ENCODE results near the gene TEX48. TPM values are rescaled to one million over a fixed set of nuclear protein-coding genes. Genes with fewer than 3 reads are reported as not detected.

TEX48 gene
- polyA plus RNA-seq, 2 of the 4 experiments (the other 2 are of a cell fraction) = not detected

DNA sequence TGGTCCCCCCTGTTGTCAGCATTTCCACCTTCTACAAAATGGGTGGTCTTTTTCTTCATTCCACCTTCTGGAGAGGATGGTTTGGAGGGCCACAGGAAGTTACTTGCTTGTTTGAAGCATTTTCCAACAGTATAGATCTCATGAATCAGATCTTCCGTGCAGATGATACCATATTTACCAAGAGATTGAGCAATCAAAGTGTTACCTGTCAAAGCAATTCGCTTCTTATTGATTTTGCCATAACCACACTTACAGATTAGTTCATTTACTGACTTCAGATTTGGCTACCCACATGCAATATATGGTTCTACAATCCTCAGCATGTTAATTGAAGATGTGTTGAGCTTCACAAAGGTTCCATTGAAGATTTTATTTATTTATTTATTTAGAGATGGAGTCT lies 14.0 kb upstream of the TEX48 start:
- FAIRE-seq (no peak), ATAC-seq (no peak), DNase-seq (ENCODE audit: low read depth in 1 of 2, low spot score in 1 of 2) (no peak)
- Histone ChIP-seq H3K4me3 (no peak overlapping the region), H3K4me1 (peaks cover 11% of the 10 kb centered on the region), H3K4me2 (no peak overlapping the region), H3K9me3 (no peaks in the 10 kb centered on the region), H3K27ac (no peak overlapping the region)
- no peak for TF ChIP-seq CHD4 (IDR thresholded peaks at IDR 0.05; ENCODE audit: borderline replicate concordance)
- no peak for TF ChIP-seq CTCF (IDR thresholded peaks at IDR 0.05)
- no peak for TF ChIP-seq ZC3H11A (IDR thresholded peaks at IDR 0.05)
- no peak for TF ChIP-seq HMGXB4 (CRISPR knock-in tag; IDR thresholded peaks at IDR 0.05; ENCODE audit: borderline replicate concordance)
- no peak for TF ChIP-seq GATA3 (IDR thresholded peaks at IDR 0.05; ENCODE audit: borderline replicate concordance)
- TF ChIP-seq, protein P1, sequence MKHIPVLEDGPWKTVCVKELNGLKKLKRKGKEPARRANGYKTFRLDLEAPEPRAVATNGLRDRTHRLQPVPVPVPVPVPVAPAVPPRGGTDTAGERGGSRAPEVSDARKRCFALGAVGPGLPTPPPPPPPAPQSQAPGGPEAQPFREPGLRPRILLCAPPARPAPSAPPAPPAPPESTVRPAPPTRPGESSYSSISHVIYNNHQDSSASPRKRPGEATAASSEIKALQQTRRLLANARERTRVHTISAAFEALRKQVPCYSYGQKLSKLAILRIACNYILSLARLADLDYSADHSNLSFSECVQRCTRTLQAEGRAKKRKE (CRISPR knock-in tag; IDR thresholded peaks at IDR 0.05; ENCODE audit: low read depth) = no peak
- no peak for TF ChIP-seq JUNB (IDR thresholded peaks at IDR 0.05)
- no peak for TF ChIP-seq RCOR1 (IDR thresholded peaks at IDR 0.05; ENCODE audit: low read depth, low read length)
- no peak for TF ChIP-seq CHD2 (IDR thresholded peaks at IDR 0.05; ENCODE audit: low read length, partially characterized antibody)
- TF ChIP-seq FOSL2 (IDR thresholded peaks at IDR 0.05) = no peak
- no peak for TF ChIP-seq FOSL2 (CRISPR knock-in tag; IDR thresholded peaks at IDR 0.05)
- TF ChIP-seq, protein P2, sequence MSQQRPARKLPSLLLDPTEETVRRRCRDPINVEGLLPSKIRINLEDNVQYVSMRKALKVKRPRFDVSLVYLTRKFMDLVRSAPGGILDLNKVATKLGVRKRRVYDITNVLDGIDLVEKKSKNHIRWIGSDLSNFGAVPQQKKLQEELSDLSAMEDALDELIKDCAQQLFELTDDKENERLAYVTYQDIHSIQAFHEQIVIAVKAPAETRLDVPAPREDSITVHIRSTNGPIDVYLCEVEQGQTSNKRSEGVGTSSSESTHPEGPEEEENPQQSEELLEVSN (IDR thresholded peaks at IDR 0.05; ENCODE audit: borderline replicate concordance, low read depth) = no peak
- no peak for TF ChIP-seq RNF2 (IDR thresholded peaks at IDR 0.05; ENCODE audit: borderline replicate concordance, low read depth)
- no peak for TF ChIP-seq EP300 (IDR thresholded peaks at IDR 0.05)
- TF ChIP-seq CBX8 (IDR thresholded peaks at IDR 0.05) = no peak
- TF ChIP-seq POLR2A (IDR thresholded peaks at IDR 0.05; ENCODE audit: low read length) = no peak
- ChIA-PET POLR2A (no interaction called here), CTCF (interaction anchor here (1.3 to 12.4 kb wide), 4 partner anchors 16 to 215 kb away, joined by 3 to 108 read pairs (median 5); partner anchors contain the start of gene TEX48)
- WGBS (ENCODE audit: missing lambda C conversion rate) = 80% methylated on average over 2 of the region's 2 CpGs

DNA sequence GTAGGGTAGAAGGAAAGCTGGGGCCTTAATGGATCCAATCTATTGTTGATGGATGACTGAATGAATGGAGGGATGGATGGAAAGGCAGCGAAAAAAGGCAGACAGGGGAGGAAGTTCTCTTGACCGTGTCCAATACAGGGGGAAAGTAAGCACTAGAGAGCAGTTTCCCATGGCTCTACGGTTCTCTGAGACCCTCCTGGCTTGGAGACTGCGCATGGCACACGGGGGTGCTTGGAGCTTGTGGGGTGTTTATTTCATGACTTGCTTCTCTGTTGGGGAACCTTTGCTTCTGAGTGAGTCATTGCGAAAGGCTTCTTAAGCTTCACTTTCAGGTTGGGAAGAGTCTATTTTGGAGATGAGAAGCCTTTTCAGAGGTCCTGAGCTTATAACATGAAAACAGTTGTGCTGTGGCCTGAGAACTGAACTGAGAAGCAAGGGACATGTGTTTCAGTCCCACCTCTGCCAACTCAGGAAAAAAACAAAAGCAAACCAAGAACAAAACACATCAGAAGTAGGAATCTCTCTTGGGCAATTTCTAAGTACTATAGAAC lies 12.8 kb upstream of the TEX48 start:
- no peak for ATAC-seq

DNA sequence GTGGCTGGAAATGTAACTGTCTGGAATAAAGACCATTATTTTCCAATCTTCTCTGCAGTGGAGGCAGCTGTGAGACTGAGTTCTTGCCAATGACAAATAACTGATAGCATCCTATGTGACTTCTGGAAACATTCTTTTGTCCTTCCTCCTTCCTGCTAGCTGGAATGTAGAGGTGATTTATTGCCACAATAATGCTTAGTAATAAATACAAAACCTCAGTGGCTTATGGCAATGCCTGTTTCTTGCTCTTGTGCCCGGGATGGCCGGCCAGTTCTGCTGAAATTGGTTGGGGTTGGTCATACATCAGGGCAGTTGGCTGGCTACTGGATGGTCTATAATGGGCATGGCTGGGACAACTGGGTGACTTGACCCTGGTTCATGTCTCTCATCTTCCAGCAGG lies 12.2 kb upstream of the TEX48 start:
- FAIRE-seq (no peak), ATAC-seq (no peak), DNase-seq (ENCODE audit: low read depth in 1 of 2, low spot score in 1 of 2) (no peak)
- no peaks in the 10 kb centered on the region for H3K9me3 ChIP-seq
- no peak overlapping the region for H3K4me3 ChIP-seq
- POLR2A ChIA-PET = interaction anchor here (1.0 kb wide), 1 partner anchor 17 kb away, joined by 3 read pairs; no protein-coding TSS in a partner anchor
- CTCF ChIA-PET = interaction anchor here (0.6 to 12.4 kb wide), 8 partner anchors 12 to 319 kb away, joined by 3 to 108 read pairs (median 6); partner anchors contain the start of gene TEX48
- no peak for TF ChIP-seq KDM1A (IDR thresholded peaks at IDR 0.05; ENCODE audit: low read depth)
- no peak for TF ChIP-seq GATA3 (IDR thresholded peaks at IDR 0.05; ENCODE audit: borderline replicate concordance)
- TF ChIP-seq TFCP2L1 (CRISPR knock-in tag; IDR thresholded peaks at IDR 0.05) = no peak
- TF ChIP-seq NR3C1 (IDR thresholded peaks at IDR 0.05) = no peak
- WGBS (ENCODE audit: missing lambda C conversion rate) = 85% methylated on average over 2 of the region's 2 CpGs
- H3K4me2 ChIP-seq = no peak overlapping the region
- peaks cover 24% of the 10 kb centered on the region for H3K4me1 ChIP-seq
- peak overlapping the region in 1 of 2 experiments; percentile 1; a peak in 1 of 6 replicates for H3K27ac ChIP-seq

More for the DNA sequence above, 12.8 kb upstream of the TEX48 start:
- no peak overlapping the region for H3K4me3 ChIP-seq
- TF ChIP-seq PHF8 (IDR thresholded peaks at IDR 0.05; ENCODE audit: borderline replicate concordance, low read depth) (no peak), CEBPB (IDR thresholded peaks at IDR 0.05) (peak in 1 of 2 experiments; percentile 24; a peak in 1 of 4 replicates)
- DNase-seq (ENCODE audit: low read depth in 1 of 2, low spot score in 1 of 2) (no peak), FAIRE-seq (no peak)
- 92% methylated on average over 6 of the region's 6 CpGs for WGBS (ENCODE audit: missing lambda C conversion rate)
- no peaks in the 10 kb centered on the region for H3K9me3 ChIP-seq
- H3K27ac ChIP-seq = 0 out of 6 replicates have a peak overlapping the region, but pooled peaks of 1 of the 2 experiments have one; percentile 6
- H3K4me2 ChIP-seq = no peak overlapping the region
- CTCF ChIA-PET = interaction anchor here (0.6 to 12.4 kb wide), 8 partner anchors 14 to 318 kb away, joined by 3 to 108 read pairs (median 4); partner anchors contain the start of gene TEX48
- POLR2A ChIA-PET = interaction anchor here (0.6 to 0.7 kb wide), 2 partner anchors 16 to 57 kb away, joined by 3 read pairs; no protein-coding TSS in a partner anchor
- peaks cover 23% of the 10 kb centered on the region for H3K4me1 ChIP-seq

Measured in A549 (cell line).